ENCODE measurements around the gene LRRC4C. TPM values are rescaled to one million over a fixed set of nuclear protein-coding genes. Genes with fewer than 3 reads are reported as not detected.

LRRC4C gene
- polyA plus RNA-seq, 1 experiment = 0.02 TPM

- Histone ChIP-seq H3K9me3 (ENCODE audit: control insufficient read depth, insufficient read depth, low read length) (peaks cover 3% of the 10 kb centered on the region; the same call in 1 of the 2 replicates), H3K27ac (ENCODE audit: low read depth, low read length) (no peak overlapping the region), H3K27me3 (ENCODE audit: control insufficient read depth, insufficient read depth, low read length) (no peaks in the 10 kb centered on the region), H3K4me3 (ENCODE audit: low read depth, low read length) (no peak overlapping the region)
- POLR2A ChIA-PET = no interaction called here
- no peak for TF ChIP-seq CTCF (IDR thresholded peaks at IDR 0.05; ENCODE audit: low read depth, low read length)
- CTCF ChIA-PET = no interaction called here
- DNase-seq (ENCODE audit: low read depth, low spot score) = no peak
These were observed 758.4 kb downstream of the LRRC4C start for GRCh38 chr11:40701027-40701426.

GRCh38 chr11:40689823-40690222 is 769.6 kb downstream of the LRRC4C start:
- ChIA-PET CTCF (no interaction called here), POLR2A (no interaction called here)
- TF ChIP-seq CTCF (IDR thresholded peaks at IDR 0.05; ENCODE audit: low read depth, low read length) = no peak
- Histone ChIP-seq H3K4me3 (ENCODE audit: low read depth, low read length) (no peak overlapping the region), H3K27me3 (ENCODE audit: control insufficient read depth, insufficient read depth, low read length) (no peaks in the 10 kb centered on the region), H3K27ac (ENCODE audit: low read depth, low read length) (no peak overlapping the region), H3K9me3 (ENCODE audit: control insufficient read depth, insufficient read depth, low read length) (peaks cover 6% of the 10 kb centered on the region; the same call in 1 of the 2 replicates)
- no peak for DNase-seq (ENCODE audit: low read depth, low spot score)

- ChIA-PET CTCF (no interaction called here), POLR2A (no interaction called here)
- H3K27me3 ChIP-seq (ENCODE audit: control insufficient read depth, insufficient read depth, low read length) = no peaks in the 10 kb centered on the region
- no peak overlapping the region for H3K4me3 ChIP-seq (ENCODE audit: low read depth, low read length)
- no peak for TF ChIP-seq CTCF (IDR thresholded peaks at IDR 0.05; ENCODE audit: low read depth, low read length)
- no peak overlapping the region for H3K27ac ChIP-seq (ENCODE audit: low read depth, low read length)
- peaks cover 6% of the 10 kb centered on the region; the same call in 1 of the 2 replicates for H3K9me3 ChIP-seq (ENCODE audit: control insufficient read depth, insufficient read depth, low read length)
- no peak for DNase-seq (ENCODE audit: low read depth, low spot score)
These were observed 771.1 kb downstream of the LRRC4C start for GRCh38 chr11:40688369-40688768.

GRCh38 chr11:40686765-40687164 is 772.7 kb downstream of the LRRC4C start:
- Histone ChIP-seq H3K9me3 (ENCODE audit: control insufficient read depth, insufficient read depth, low read length) (peaks cover 6% of the 10 kb centered on the region; the same call in 1 of the 2 replicates), H3K4me3 (ENCODE audit: low read depth, low read length) (no peak overlapping the region), H3K27ac (ENCODE audit: low read depth, low read length) (no peak overlapping the region), H3K27me3 (ENCODE audit: control insufficient read depth, insufficient read depth, low read length) (no peaks in the 10 kb centered on the region)
- TF ChIP-seq CTCF (IDR thresholded peaks at IDR 0.05; ENCODE audit: low read depth, low read length) = no peak
- POLR2A ChIA-PET = no interaction called here
- no peak for DNase-seq (ENCODE audit: low read depth, low spot score)
- CTCF ChIA-PET = no interaction called here

- POLR2A ChIA-PET = no interaction called here
- CTCF ChIA-PET = no interaction called here
These were observed 776.4 kb downstream of the LRRC4C start for GRCh38 chr11:40683010-40683409.

More at GRCh38 chr11:40683010-40683409, 776.4 kb downstream of the LRRC4C start:
- no peak for TF ChIP-seq CTCF (IDR thresholded peaks at IDR 0.05; ENCODE audit: low read depth, low read length)
- Histone ChIP-seq H3K27ac (ENCODE audit: low read depth, low read length) (no peak overlapping the region), H3K4me3 (ENCODE audit: low read depth, low read length) (no peak overlapping the region), H3K27me3 (ENCODE audit: control insufficient read depth, insufficient read depth, low read length) (no peaks in the 10 kb centered on the region), H3K9me3 (ENCODE audit: control insufficient read depth, insufficient read depth, low read length) (peaks cover 16% of the 10 kb centered on the region; the same call in 1 of the 2 replicates)
- no peak for DNase-seq (ENCODE audit: low read depth, low spot score)

All from AG04450 (cell line).